Heart left ventricle (tissue), 13 donors: ENCODE data around the gene ZNF783.

Experiments used
- POLR2A ChIP-seq, 2 donors: fragments of 450-650 bp; IDR thresholded peaks; one replicate each; pipeline ENCODE4 v1.6.1; 2017; ENCODE audit warnings: antibody characterized with exemption in 2 of 2, mild to moderate bottlenecking in 2 of 2, moderate library complexity in 2 of 2
- TF ChIP-seq, protein P1 (sequence below), 12 donors: fragments of 200-600 bp; sonication (generic) in 4 of 12; IDR thresholded peaks; one replicate each; pipeline versions ENCODE4 v1.5.0 to v1.8.0; 2018 to 2022; ENCODE audit warnings: antibody characterized with exemption in 12 of 12, mild to moderate bottlenecking in 5 of 12
- donor health status: ischemic (EF 13 %, LVEDD 7.1; RV severe dilation, severe dysfunction).
- donor health status: DM: no; HTN: yes; CAD: no.
- donor health status: DM: no; HTN: no; CAD: no.
- donor health status: ischemic (EF 25% LVEDD 6.9; RV normal size, moderate dysfunction).
- donor health status: ischemic (EF 25% LVEDD 5.7; RV mildly dilated, moderate dysfunction).
- donor health status: ischemic (EF 35%, LVEDD 5.7; RV mildly dilated, moderate dysfunction).
- donor health status: nonischemic (EF 11% LVEDD 7.7; RV severe dilation, severe dysfunction).
- donor health status: DM: yes; HTN: yes; CAD: no.
- donor health status: PGD.
- donor health status: ischemic (EF 29% LVEDD 5.4; RV normal size, mild dysfunction).
- donor health status: nonischemic (EF 23%, LVEDD 6.1; RV moderate dilation, normal function).

DNA sequence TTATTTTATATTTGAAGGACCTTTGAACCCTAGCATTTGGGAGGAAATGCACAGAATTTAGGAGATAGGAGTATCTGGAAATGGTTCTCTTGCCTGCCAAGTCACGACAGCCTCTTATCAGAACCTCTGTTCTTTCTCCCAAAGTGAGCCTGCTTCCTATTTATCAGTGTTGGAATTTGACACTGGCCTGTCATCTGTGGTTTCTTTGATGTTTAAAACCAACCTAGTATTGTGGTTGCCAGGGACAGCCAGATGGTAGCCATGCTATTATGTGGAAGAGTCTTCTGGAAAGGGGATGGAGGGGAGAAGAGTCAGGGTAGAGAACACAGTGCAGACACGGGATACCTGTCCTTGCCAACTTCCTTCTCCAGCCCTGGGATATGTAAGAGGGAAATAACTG is 45.6 kb upstream of the ZNF783 start:
- TF ChIP-seq, protein P1, sequence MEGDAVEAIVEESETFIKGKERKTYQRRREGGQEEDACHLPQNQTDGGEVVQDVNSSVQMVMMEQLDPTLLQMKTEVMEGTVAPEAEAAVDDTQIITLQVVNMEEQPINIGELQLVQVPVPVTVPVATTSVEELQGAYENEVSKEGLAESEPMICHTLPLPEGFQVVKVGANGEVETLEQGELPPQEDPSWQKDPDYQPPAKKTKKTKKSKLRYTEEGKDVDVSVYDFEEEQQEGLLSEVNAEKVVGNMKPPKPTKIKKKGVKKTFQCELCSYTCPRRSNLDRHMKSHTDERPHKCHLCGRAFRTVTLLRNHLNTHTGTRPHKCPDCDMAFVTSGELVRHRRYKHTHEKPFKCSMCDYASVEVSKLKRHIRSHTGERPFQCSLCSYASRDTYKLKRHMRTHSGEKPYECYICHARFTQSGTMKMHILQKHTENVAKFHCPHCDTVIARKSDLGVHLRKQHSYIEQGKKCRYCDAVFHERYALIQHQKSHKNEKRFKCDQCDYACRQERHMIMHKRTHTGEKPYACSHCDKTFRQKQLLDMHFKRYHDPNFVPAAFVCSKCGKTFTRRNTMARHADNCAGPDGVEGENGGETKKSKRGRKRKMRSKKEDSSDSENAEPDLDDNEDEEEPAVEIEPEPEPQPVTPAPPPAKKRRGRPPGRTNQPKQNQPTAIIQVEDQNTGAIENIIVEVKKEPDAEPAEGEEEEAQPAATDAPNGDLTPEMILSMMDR (IDR thresholded peaks at IDR 0.05): no peak
- no peak for TF ChIP-seq POLR2A (IDR thresholded peaks at IDR 0.05)
